OCI-LY7 (cell line): ENCODE data around the gene ENDOG. TPM values are rescaled to one million over a fixed set of nuclear protein-coding genes. Genes with fewer than 3 reads are reported as not detected.

Experiments
- BruUV-seq: library from RNA; stranded (reverse); fragments of 400-500 nt; replicated peaks from 2 replicates; lab custom pipeline; 2021; lab: Mats Ljungman, UMichigan
- CTCF ChIA-PET: fragments of 300-600 bp; sonication (Branson Sonifier 250); formaldehyde crosslinking; loops from one replicate; lab custom pipeline; 2022; ENCODE audit warnings: antibody characterized with exemption; ENCODE audit not compliant: unreplicated experiment; lab: Charles Lee
- POLR2A ChIA-PET: fragments of 300-600 bp; sonication (Branson Sonifier 250); formaldehyde crosslinking; loops from one replicate; lab custom pipeline; 2022; ENCODE audit warnings: antibody characterized with exemption; lab: Charles Lee
- DNase-seq: peaks from one replicate; pipeline ENCODE4 v3.0.0-alpha.2; 2015; ENCODE audit warnings: low spot score
- H2AFZ ChIP-seq: fragments of 200-600 bp; sonication (generic), shearing (Covaris generic); 2 replicates; pipeline ENCODE4 v1.6.1; 2014; ENCODE audit warnings: mild to moderate bottlenecking, antibody characterized with exemption, low read length, moderate library complexity
- H3K27ac ChIP-seq: fragments of 200-600 bp; sonication (generic); 2 replicates; pipeline ENCODE4 v1.5.1; 2014; ENCODE audit warnings: mixed run types, low read depth, mild to moderate bottlenecking, moderate library complexity, low read length, inconsistent platforms; ENCODE audit not compliant: poor library complexity, severe bottlenecking
- H3K36me3 ChIP-seq: fragments of 200-600 bp; sonication (generic); 2 replicates; pipeline ENCODE4 v1.6.1; 2014; ENCODE audit warnings: mild to moderate bottlenecking, antibody characterized with exemption, low read length, moderate library complexity, mixed read lengths; ENCODE audit not compliant: insufficient read depth
- H3K4me1 ChIP-seq: fragments of 200-600 bp; sonication (generic); 2 replicates; pipeline ENCODE4 v1.5.1; 2014; ENCODE audit warnings: mild to moderate bottlenecking, low read length; ENCODE audit not compliant: insufficient read depth, poor library complexity, severe bottlenecking
- H3K4me2 ChIP-seq: fragments of 200-600 bp; sonication (generic); 2 replicates; pipeline ENCODE4 v1.6.1; 2014; ENCODE audit warnings: mild to moderate bottlenecking, low read length
- H3K4me3 ChIP-seq: fragments of 200-600 bp; sonication (generic); 2 replicates; pipeline ENCODE4 v1.5.1; 2014; ENCODE audit warnings: mild to moderate bottlenecking, low read depth, low read length; ENCODE audit not compliant: poor library complexity, severe bottlenecking
- H3K79me2 ChIP-seq: fragments of 200-600 bp; sonication (generic); 2 replicates; pipeline ENCODE4 v1.6.1; 2016; ENCODE audit warnings: low read depth, mild to moderate bottlenecking, low read length, moderate library complexity, mixed read lengths; ENCODE audit not compliant: insufficient read depth
- H3K9me2 ChIP-seq: fragments of 200-600 bp; sonication (generic); 2 replicates; pipeline ENCODE4 v1.6.1; 2016; ENCODE audit warnings: mild to moderate bottlenecking, low read length, mixed read lengths; ENCODE audit not compliant: insufficient read depth
- H3K9me3 ChIP-seq: fragments of 200-600 bp; sonication (generic); 2 replicates; pipeline ENCODE4 v1.6.1; 2014; ENCODE audit warnings: mild to moderate bottlenecking, mixed run types, low read length, mixed read lengths
- H4K20me1 ChIP-seq: fragments of 200-600 bp; sonication (generic); 2 replicates; pipeline ENCODE4 v1.6.1; 2014; ENCODE audit warnings: mild to moderate bottlenecking, antibody characterized with exemption, low read length, moderate library complexity, mixed read lengths; ENCODE audit not compliant: insufficient read depth
- CTCF ChIP-seq: fragments of 200-600 bp; sonication (generic); conservative IDR thresholded peaks from 2 replicates; pipeline ENCODE4 v1.5.1; 2014; ENCODE audit warnings: mild to moderate bottlenecking, antibody characterized with exemption, low read length, moderate library complexity, mixed read lengths
- EZH2phosphoT487 ChIP-seq: fragments of 200-600 bp; sonication (generic); IDR thresholded peaks from 2 replicates; pipeline ENCODE4 v1.6.1; 2018; ENCODE audit warnings: low read depth, borderline replicate concordance, mild to moderate bottlenecking, mixed run types, antibody characterized with exemption, low read length, moderate library complexity, mixed read lengths
- intact Hi-C: fragments of 100-400 bp; cut with micrococcal nuclease; formaldehyde crosslinking; loops from one replicate; pipeline ENCODE4 v1.10.0; 2022; ENCODE audit not compliant: unreplicated experiment
- total RNA-seq, 2 experiments: library from RNA; depleted of rRNA in 1 of 2; stranded (reverse); fragments of >200 nt in 1 of 2; shearing (Covaris generic) in 1 of 2; gene quantifications; 2 replicates each; pipeline ENCODE4 v1.2.3, GENCODE V29; 2014 to 2022

Gene ENDOG
- total RNA-seq, 2 experiments from 2014 or later = 29.4 to 35.2 TPM

DNA sequence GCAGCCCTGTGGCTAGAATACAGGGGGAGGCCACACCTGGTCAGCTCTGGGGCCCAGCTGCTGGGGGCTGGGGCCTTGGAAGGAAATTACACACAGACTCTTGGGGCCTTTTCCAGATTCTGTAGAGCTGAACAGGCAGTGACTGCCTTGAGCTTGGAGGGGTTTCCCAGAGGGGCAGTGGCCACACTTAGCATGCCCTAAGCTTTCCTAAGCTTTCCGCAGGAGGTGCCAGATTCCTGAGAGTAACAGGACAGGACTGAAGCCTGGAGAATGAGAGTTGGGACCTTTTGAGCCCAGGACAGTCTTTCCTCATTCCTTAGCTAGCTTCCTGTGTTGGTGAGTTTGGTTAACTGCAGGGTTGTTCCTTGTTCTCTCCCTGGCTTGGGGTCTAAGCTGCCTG is 29.9 kb upstream of the ENDOG start:
- intact Hi-C loops = loop anchor here (10.0 kb wide), 1 partner anchor 144 kb away; no protein-coding TSS in a partner anchor
- TF ChIP-seq EZH2phosphoT487 (no peak), CTCF (no peak)
- Histone ChIP-seq H3K4me2 (peak overlapping the region; percentile 94), H3K9me2 (no peaks in the 10 kb centered on the region), H3K27ac (no peak overlapping the region), H4K20me1 (no peaks in the 10 kb centered on the region), H3K9me3 (peaks cover 5% of the 10 kb centered on the region; the same call in 1 of the 2 replicates), H3K36me3 (peaks cover 39% of the 10 kb centered on the region), H3K4me1 (peaks cover 27% of the 10 kb centered on the region), H3K4me3 (peak overlapping the region; percentile 97), H3K79me2 (peaks cover 17% of the 10 kb centered on the region), H2AFZ (no peak overlapping the region)
- BruUV-seq = no TSS peak
- ChIA-PET CTCF (interaction anchor here (1.4 kb wide), 1 partner anchor 30 kb away, joined by 3 read pairs; the partner anchor contains the start of gene ENDOG), POLR2A (interaction anchor here (0.6 to 1.8 kb wide), 10 partner anchors 10 to 528 kb away, joined by 3 to 9 read pairs (median 4); partner anchors contain the start of genes ENDOG, ZDHHC12 and ZER1)
- DNase-seq = no peak

DNA sequence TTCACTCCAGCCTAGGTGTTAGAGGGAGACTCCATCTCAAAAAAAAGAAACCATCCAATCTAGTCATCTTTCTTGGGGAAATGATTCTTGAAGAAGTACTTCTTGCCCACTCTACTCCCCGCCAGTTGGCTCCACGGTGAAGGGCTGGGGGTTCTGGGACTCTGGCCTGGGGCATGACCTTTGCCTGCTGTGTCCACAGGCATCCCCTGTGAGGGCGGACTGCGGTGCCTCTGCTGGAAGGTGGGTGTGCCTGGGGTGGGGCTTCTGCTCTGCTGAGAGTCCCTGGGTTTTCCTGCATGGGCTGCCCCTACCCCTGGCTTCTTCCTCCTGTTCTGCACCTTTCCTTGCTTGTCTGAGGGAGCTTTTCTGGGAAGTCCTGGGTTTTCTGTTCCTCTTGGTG is 27.8 kb upstream of the ENDOG start:
- CTCF ChIA-PET = interaction anchor here (0.6 kb wide), 1 partner anchor 28 kb away, joined by 3 read pairs; the partner anchor contains the start of gene ENDOG
- intact Hi-C loops = no loop called here
- POLR2A ChIA-PET = no interaction called here
- Histone ChIP-seq H3K9me2 (no peaks in the 10 kb centered on the region), H4K20me1 (no peaks in the 10 kb centered on the region), H2AFZ (no peak overlapping the region), H3K36me3 (peaks cover 53% of the 10 kb centered on the region), H3K4me2 (no peak overlapping the region), H3K79me2 (peaks cover 17% of the 10 kb centered on the region), H3K4me3 (no peak overlapping the region), H3K4me1 (peaks cover 19% of the 10 kb centered on the region), H3K9me3 (peaks cover under 1% of the 10 kb centered on the region; the same call in 1 of the 2 replicates), H3K27ac (no peak overlapping the region)
- DNase-seq = no peak
- BruUV-seq = no TSS peak
- no peak for TF ChIP-seq CTCF
- no peak for TF ChIP-seq EZH2phosphoT487

GRCh38 chr9:128792134-128792533 is 26.2 kb upstream of the ENDOG start:
- no peaks in the 10 kb centered on the region for H3K9me2 ChIP-seq
- peaks cover 11% of the 10 kb centered on the region for H3K4me1 ChIP-seq
- no peaks in the 10 kb centered on the region for H3K9me3 ChIP-seq
- no TSS peak for BruUV-seq
- H2AFZ ChIP-seq = no peak overlapping the region
- peaks cover 17% of the 10 kb centered on the region for H3K79me2 ChIP-seq
- no peak overlapping the region for H3K4me3 ChIP-seq
- H3K27ac ChIP-seq = no peak overlapping the region
- H4K20me1 ChIP-seq = no peaks in the 10 kb centered on the region
- ChIA-PET POLR2A (no interaction called here), CTCF (no interaction called here)
- H3K36me3 ChIP-seq = peaks cover 67% of the 10 kb centered on the region
- H3K4me2 ChIP-seq = no peak overlapping the region
- DNase-seq = no peak
- TF ChIP-seq CTCF = no peak
- no peak for TF ChIP-seq EZH2phosphoT487
- intact Hi-C loops = no loop called here
